ENCODE measurements around the gene AFF3.

Gene AFF3

DNA sequence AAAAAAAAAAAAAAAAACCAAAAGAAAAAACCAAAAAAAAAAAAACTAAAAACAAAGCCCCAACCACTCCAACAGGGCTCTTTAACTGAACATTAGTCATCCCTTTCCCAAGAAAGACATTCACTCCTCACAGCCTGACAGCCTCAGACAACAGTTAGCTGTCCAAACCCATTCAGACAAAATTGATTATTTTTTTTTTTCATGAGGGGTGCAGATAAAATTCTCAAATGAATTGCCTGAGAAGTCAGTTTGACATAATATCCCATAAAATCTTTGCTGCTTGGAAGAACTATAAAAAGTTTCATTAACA is 446.5 kb downstream of the AFF3 start:
- TF ChIP-seq CTCF (conservative IDR thresholded peaks at IDR 0.05; ENCODE audit: low read depth, low read length): no peak
- no peak for DNase-seq (ENCODE audit: low read depth)
- no peak overlapping the region for H3K4me3 ChIP-seq (ENCODE audit: low read depth, low read length)

GRCh38 chr2:99695130-99695943 is 447.1 kb downstream of the AFF3 start:
- no peak overlapping the region for H3K4me3 ChIP-seq (ENCODE audit: low read depth, low read length)
- no peak for TF ChIP-seq CTCF (conservative IDR thresholded peaks at IDR 0.05; ENCODE audit: low read depth, low read length)
- DNase-seq (ENCODE audit: low read depth): no peak

DNA sequence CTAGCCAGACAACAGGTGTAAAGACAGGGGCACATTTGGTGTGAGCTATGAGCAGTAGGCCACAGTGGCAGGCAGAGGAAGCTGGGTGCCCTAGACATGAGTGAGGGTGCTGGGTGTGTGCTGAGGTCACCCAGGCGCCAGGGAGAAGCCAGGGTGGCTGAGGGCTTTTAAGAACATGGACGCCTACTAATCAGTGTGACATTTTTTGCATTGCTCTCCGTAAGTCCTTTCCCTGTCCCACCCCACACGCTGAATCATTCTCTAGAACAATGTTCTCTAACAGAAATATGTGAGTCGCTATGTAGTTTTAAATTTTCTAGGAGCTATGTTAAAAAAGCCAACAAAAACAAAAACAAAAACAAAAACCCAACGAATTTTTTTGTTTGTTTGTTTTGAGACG is 448.1 kb downstream of the AFF3 start:
- no peak overlapping the region for H3K4me3 ChIP-seq (ENCODE audit: low read depth, low read length)
- no peak for TF ChIP-seq CTCF (conservative IDR thresholded peaks at IDR 0.05; ENCODE audit: low read depth, low read length)
- DNase-seq (ENCODE audit: low read depth): no peak

DNA sequence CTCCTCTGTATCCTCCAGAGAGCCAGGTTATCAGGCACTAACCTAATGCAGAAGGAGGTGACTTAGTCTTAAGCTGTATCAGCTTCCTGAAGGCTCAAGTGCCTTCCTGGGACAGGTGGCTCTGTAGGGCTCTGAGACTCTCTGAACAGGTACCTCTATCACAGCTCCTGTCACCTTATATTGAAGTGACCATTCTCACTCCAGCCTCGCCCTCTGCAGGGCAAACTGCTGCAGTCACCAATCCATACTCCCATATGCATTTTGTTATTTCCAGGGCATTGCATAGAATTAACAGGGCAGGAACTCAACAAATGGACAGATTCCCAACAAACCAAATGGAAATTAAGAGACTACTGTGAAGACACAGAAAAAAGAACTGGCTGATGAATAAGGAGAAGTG is 449.6 kb downstream of the AFF3 start:
- peak; percentile 40 for TF ChIP-seq CTCF (conservative IDR thresholded peaks at IDR 0.05; ENCODE audit: low read depth, low read length)
- no peak for DNase-seq (ENCODE audit: low read depth)
- no peak overlapping the region for H3K4me3 ChIP-seq (ENCODE audit: low read depth, low read length)

- DNase-seq (ENCODE audit: low read depth): no peak
- TF ChIP-seq CTCF (conservative IDR thresholded peaks at IDR 0.05; ENCODE audit: low read depth, low read length): no peak
- H3K4me3 ChIP-seq (ENCODE audit: low read depth, low read length): no peak overlapping the region
Observed at GRCh38 chr2:99691926-99692325, 450.5 kb downstream of the AFF3 start.

GRCh38 chr2:99689145-99689742 is 453.1 kb downstream of the AFF3 start:
- TF ChIP-seq CTCF (conservative IDR thresholded peaks at IDR 0.05; ENCODE audit: low read depth, low read length): no peak
- H3K4me3 ChIP-seq (ENCODE audit: low read depth, low read length): no peak overlapping the region
- DNase-seq (ENCODE audit: low read depth): no peak

DNA sequence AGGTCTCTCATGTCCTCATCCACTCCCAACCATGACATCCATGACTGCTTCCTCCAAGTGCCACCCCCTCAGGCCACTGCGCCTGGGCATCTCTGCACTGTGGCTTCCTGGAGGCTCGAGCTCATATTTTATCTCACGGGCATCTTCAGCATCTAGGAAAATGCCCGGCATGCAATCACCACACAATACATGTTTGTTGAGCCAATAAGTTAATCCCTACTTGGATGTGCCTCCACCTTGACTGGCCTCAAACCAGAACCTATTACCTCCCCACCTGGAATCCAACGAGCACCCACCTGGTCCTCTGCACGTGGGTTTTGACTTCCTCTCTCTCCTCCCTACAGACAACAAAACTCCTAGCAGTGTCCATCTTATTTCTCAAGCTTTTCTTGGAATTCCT is 453.7 kb downstream of the AFF3 start:
- no peak overlapping the region for H3K4me3 ChIP-seq (ENCODE audit: low read depth, low read length)
- DNase-seq (ENCODE audit: low read depth): no peak
- TF ChIP-seq CTCF (conservative IDR thresholded peaks at IDR 0.05; ENCODE audit: low read depth, low read length): no peak

Measured in choroid plexus epithelial cell (primary cell).